MM.1S (cell line): ENCODE data around the gene TIPIN.

Experiments used
- EZH2phosphoT487 ChIP-seq: fragments of 300-600 bp; sonication (generic); IDR thresholded peaks from 2 replicates; pipeline ENCODE4 v1.6.1; 2018; ENCODE audit warnings: antibody characterized with exemption, low read length
- TF ChIP-seq, protein P1 (sequence below): fragments of 300-600 bp; sonication (generic); IDR thresholded peaks from 2 replicates; pipeline ENCODE4 v1.5.1; 2016; ENCODE audit warnings: antibody characterized with exemption, low read length, mixed read lengths

DNA sequence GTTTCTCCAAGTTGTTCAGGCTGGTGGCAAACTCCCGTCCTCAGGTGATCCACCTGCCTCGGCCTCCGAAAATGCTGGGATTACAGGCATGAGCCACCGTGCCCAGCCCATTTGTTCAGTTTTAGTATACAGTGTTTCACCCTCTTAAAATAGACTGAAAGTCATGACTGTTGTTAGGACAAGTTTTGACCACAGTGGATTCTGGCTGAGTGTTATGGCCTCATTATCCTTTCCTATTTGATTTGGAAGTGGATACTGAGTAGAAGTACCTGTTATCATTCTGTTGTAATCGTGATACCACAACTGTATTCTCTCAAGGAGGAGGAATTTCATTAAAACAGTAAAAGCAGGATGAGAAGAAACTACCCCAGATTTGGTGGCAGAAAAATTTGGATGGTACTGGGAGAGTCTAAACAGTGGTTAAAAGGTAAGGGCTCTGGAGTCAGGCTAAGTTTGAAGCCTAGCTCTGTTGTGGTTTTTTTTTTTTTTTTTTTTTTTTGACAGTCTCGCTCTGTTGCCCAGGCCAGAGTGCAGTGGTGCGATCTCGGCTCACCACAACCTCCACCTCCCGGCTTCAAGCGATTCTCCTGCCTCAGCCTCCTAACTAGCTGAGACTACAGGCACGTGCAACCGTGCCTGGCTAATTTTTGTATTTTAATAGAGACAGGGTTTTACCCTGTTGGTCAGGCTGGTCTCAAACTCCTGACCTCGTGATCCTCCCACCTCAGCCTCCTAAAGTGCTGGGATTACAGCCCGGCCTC lies 32.8 kb upstream of the TIPIN start:
- TF ChIP-seq, protein P1, sequence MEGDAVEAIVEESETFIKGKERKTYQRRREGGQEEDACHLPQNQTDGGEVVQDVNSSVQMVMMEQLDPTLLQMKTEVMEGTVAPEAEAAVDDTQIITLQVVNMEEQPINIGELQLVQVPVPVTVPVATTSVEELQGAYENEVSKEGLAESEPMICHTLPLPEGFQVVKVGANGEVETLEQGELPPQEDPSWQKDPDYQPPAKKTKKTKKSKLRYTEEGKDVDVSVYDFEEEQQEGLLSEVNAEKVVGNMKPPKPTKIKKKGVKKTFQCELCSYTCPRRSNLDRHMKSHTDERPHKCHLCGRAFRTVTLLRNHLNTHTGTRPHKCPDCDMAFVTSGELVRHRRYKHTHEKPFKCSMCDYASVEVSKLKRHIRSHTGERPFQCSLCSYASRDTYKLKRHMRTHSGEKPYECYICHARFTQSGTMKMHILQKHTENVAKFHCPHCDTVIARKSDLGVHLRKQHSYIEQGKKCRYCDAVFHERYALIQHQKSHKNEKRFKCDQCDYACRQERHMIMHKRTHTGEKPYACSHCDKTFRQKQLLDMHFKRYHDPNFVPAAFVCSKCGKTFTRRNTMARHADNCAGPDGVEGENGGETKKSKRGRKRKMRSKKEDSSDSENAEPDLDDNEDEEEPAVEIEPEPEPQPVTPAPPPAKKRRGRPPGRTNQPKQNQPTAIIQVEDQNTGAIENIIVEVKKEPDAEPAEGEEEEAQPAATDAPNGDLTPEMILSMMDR = no peak
- no peak for TF ChIP-seq EZH2phosphoT487
